Thyroid gland (tissue), 4 donors: ENCODE measurements around the gene TAX1BP1. TPM values are rescaled to one million over a fixed set of nuclear protein-coding genes. Genes with fewer than 3 reads are reported as not detected.
"Not testable (repeated sequence)": the region's sequence is repeated elsewhere in the genome, so short reads cannot be mapped to it uniquely, and the experiment has no call there.

ENCODE experiments used
- DNase-seq, 2 donors: peaks; one replicate each; pipeline ENCODE4 v3.0.0-alpha.2; 2019
- H3K27ac ChIP-seq, 3 donors: fragments of 200-600 bp; sonication (generic); 1 replicate in 2 of 3; 2 replicates in 1 of 3; pipeline ENCODE4 v1.5.1; 2016 to 2019; ENCODE audit warnings: mild to moderate bottlenecking in 1 of 3, moderate library complexity in 1 of 3
- H3K27me3 ChIP-seq: fragments of 200-600 bp; sonication (generic); one replicate; pipeline ENCODE4 v1.5.1; 2019
- H3K36me3 ChIP-seq, 2 donors: fragments of 200-600 bp; sonication (generic); one replicate each; pipeline ENCODE4 v1.5.1; 2016 to 2019
- H3K4me1 ChIP-seq, 2 donors: fragments of 200-600 bp; sonication (generic); one replicate each; pipeline ENCODE4 v1.5.1; 2017 to 2019
- H3K4me3 ChIP-seq, 3 donors: fragments of 200-600 bp; sonication (generic); replicated peaks in 1 of 3; 1 replicate in 2 of 3; 2 replicates in 1 of 3; pipeline ENCODE4 v1.5.1; 2016; ENCODE audit warnings: mild to moderate bottlenecking in 1 of 3
- H3K9me3 ChIP-seq: fragments of 200-600 bp; sonication (generic); one replicate; pipeline ENCODE4 v1.5.1; 2017
- CTCF ChIP-seq, 6 experiments: fragments of 200-600 bp in 3 of 6; fragments of 450-650 bp in 3 of 6; sonication (generic) in 3 of 6; IDR thresholded peaks; one replicate each; pipeline ENCODE4 v1.5.1; 2016 to 2019; ENCODE audit warnings: antibody characterized with exemption in 6 of 6, mild to moderate bottlenecking in 2 of 6, inconsistent platforms in 1 of 6, moderate library complexity in 1 of 6
- POLR2A ChIP-seq, 2 donors: fragments of 450-650 bp; IDR thresholded peaks; one replicate each; pipeline ENCODE4 v1.6.1; 2017; ENCODE audit warnings: antibody characterized with exemption in 2 of 2, mild to moderate bottlenecking in 2 of 2, moderate library complexity in 1 of 2
- WGBS, 2 donors: methylation state at CpG; one replicate each; pipeline ENCODE4 v1.1.5; 2017; 5-methylcytosine and 5-hydroxymethylcytosine counted together
- intact Hi-C: fragments of 100-400 bp; cut with DNase I; formaldehyde crosslinking; loops from one replicate; pipeline ENCODE4 v1.15.1; 2023
- total RNA-seq, 4 donors: library from RNA; depleted of rRNA; stranded (reverse); fragments of >200 nt; gene quantifications; one replicate each; pipeline ENCODE4 v1.2.3, GENCODE V29; 2016

TAX1BP1 gene
- total RNA-seq, 4 donors from 2014 or later = 97.7 to 143 (median 120) TPM

GRCh38 chr7:27737178-27737577 lies 2.8 kb upstream of the TAX1BP1 start:
- 93 to 96% methylated on average over 2 of the region's 2 CpGs for WGBS, 2 donors

GRCh38 chr7:27737616-27738015 lies 2.3 kb upstream of the TAX1BP1 start:
- intact Hi-C loops = loop anchor here (5.0 kb wide), 1 partner anchor 75 kb away; the partner anchor contains the start of gene HIBADH
- no peaks in the 10 kb centered on the region for H3K36me3 ChIP-seq
- no peak overlapping the region for H3K27ac ChIP-seq
- no peak for DNase-seq
- TF ChIP-seq POLR2A (IDR thresholded peaks at IDR 0.05) (no peak), CTCF (IDR thresholded peaks at IDR 0.05) (no peak)
- H3K27me3 ChIP-seq = no peaks in the 10 kb centered on the region
- H3K9me3 ChIP-seq = no peaks in the 10 kb centered on the region
- WGBS, 2 donors = 62 to 84% methylated on average over 2 of the region's 2 CpGs
- H3K4me3 ChIP-seq = no peak overlapping the region
- peaks cover 0 to 7% of the 10 kb centered on the region in 2 donors for H3K4me1 ChIP-seq

More at GRCh38 chr7:27737178-27737577, 2.8 kb upstream of the TAX1BP1 start:
- Histone ChIP-seq H3K36me3 (no peaks in the 10 kb centered on the region), H3K4me3 (no peak overlapping the region), H3K4me1 (peaks cover 0 to 4% of the 10 kb centered on the region in 2 donors), H3K27me3 (no peaks in the 10 kb centered on the region), H3K9me3 (no peaks in the 10 kb centered on the region), H3K27ac (no peak overlapping the region)
- intact Hi-C loops = loop anchor here (5.0 kb wide), 1 partner anchor 75 kb away; the partner anchor contains the start of gene HIBADH
- TF ChIP-seq POLR2A (IDR thresholded peaks at IDR 0.05) = no peak
- TF ChIP-seq CTCF (IDR thresholded peaks at IDR 0.05) = no peak
- no peak for DNase-seq

- peak overlapping the region; percentile 48 to 96 (median 94) for H3K27ac ChIP-seq
- intact Hi-C loops = loop anchor here (5.0 kb wide), 1 partner anchor 77 kb away; the partner anchor contains the start of gene HIBADH
Observed at GRCh38 chr7:27739301-27739908, 557 bp upstream of the TAX1BP1 start.

GRCh38 chr7:27740449-27741086 lies 606 bp downstream of the TAX1BP1 start:
- intact Hi-C loops = no loop called here
- 0 to 1% methylated on average over 30 to 39 of the region's 49 CpGs for WGBS, 2 donors
- no peaks in the 10 kb centered on the region for H3K9me3 ChIP-seq
- peak overlapping the region; percentile 88 to 96 (median 94) for H3K27ac ChIP-seq
- H3K4me3 ChIP-seq = peak overlapping the region; percentile 71 to 100 (median 90)
- H3K27me3 ChIP-seq = no peaks in the 10 kb centered on the region
- peak; percentile 97 to 98 for DNase-seq
- H3K36me3 ChIP-seq = no peaks in the 10 kb centered on the region
- peak in 1 of 6 experiments; percentile 25 for TF ChIP-seq CTCF (IDR thresholded peaks at IDR 0.05)
- TF ChIP-seq POLR2A (IDR thresholded peaks at IDR 0.05) = peak in 1 of 2 donors; percentile 82
- peaks cover 11 to 18% of the 10 kb centered on the region in 2 donors for H3K4me1 ChIP-seq

More at GRCh38 chr7:27739301-27739908, 557 bp upstream of the TAX1BP1 start:
- Histone ChIP-seq H3K4me3 (peak overlapping the region; percentile 71 to 100 (median 90)), H3K36me3 (no peaks in the 10 kb centered on the region), H3K27me3 (no peaks in the 10 kb centered on the region), H3K4me1 (peaks cover under 1 to 10% of the 10 kb centered on the region in 2 donors), H3K9me3 (no peaks in the 10 kb centered on the region)
- no peak for DNase-seq
- TF ChIP-seq POLR2A (IDR thresholded peaks at IDR 0.05) = no peak
- TF ChIP-seq CTCF (IDR thresholded peaks at IDR 0.05) = no peak
- 8 to 11% methylated on average over 17 of the region's 17 CpGs for WGBS, 2 donors

- H3K36me3 ChIP-seq, H3K27me3 ChIP-seq, DNase-seq, H3K4me3 ChIP-seq, H3K9me3 ChIP-seq, intact Hi-C loops, H3K27ac ChIP-seq: not testable (repeated sequence)
- WGBS, 2 donors = 71 to 76% methylated on average over 10 to 11 of the region's 11 CpGs
- peaks cover 15 to 27% of the 10 kb centered on the region in 2 donors for H3K4me1 ChIP-seq
Observed at GRCh38 chr7:27742091-27742710, 2.2 kb downstream of the TAX1BP1 start.
